ENCODE results near the gene MRLN. TPM values are rescaled to one million over a fixed set of nuclear protein-coding genes. Genes with fewer than 3 reads are reported as not detected.
"Not testable (repeated sequence)": the region's sequence is repeated elsewhere in the genome, so short reads cannot be mapped to it uniquely, and the experiment has no call there.

MRLN gene
- total RNA-seq: not detected

DNA sequence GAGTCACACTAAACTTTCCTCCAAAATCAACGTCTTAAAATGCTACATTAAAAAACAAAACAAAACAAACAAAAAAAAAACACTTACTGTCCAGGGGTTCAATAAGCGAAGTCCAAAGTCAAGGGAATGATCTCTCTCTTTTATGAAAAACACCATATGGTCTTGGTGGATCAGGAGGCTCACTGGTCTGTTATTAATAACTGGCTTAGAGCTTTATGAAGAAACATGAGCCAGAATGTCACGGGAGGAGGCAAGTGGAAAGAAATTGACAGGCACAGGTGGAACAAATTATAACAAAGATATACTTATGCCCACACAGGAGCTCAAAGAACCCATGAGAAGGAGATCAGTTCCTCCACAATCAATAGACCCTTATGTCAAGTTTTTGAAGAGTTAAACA, at the start of gene MRLN:
Gene MRLN, minus strand, starts transcription at position 189 of the 400 bp plus-strand sequence.
- WGBS, 2 donors: 52 to 60% methylated on average over 3 of the region's 3 CpGs
- DNase-seq (ENCODE audit: low spot score in 2 of 2): no peak
- H3K4me3 ChIP-seq (ENCODE audit: low read depth, poor library complexity, severe bottlenecking): no peak within 1 kb of the TSS
- intact Hi-C loops (cut with DNase I; ENCODE audit: low total_unique reads): no loop called here
- TF ChIP-seq, protein P1, sequence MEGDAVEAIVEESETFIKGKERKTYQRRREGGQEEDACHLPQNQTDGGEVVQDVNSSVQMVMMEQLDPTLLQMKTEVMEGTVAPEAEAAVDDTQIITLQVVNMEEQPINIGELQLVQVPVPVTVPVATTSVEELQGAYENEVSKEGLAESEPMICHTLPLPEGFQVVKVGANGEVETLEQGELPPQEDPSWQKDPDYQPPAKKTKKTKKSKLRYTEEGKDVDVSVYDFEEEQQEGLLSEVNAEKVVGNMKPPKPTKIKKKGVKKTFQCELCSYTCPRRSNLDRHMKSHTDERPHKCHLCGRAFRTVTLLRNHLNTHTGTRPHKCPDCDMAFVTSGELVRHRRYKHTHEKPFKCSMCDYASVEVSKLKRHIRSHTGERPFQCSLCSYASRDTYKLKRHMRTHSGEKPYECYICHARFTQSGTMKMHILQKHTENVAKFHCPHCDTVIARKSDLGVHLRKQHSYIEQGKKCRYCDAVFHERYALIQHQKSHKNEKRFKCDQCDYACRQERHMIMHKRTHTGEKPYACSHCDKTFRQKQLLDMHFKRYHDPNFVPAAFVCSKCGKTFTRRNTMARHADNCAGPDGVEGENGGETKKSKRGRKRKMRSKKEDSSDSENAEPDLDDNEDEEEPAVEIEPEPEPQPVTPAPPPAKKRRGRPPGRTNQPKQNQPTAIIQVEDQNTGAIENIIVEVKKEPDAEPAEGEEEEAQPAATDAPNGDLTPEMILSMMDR (IDR thresholded peaks at IDR 0.05): no peak
- no peak for TF ChIP-seq POLR2A (IDR thresholded peaks at IDR 0.05)

DNA sequence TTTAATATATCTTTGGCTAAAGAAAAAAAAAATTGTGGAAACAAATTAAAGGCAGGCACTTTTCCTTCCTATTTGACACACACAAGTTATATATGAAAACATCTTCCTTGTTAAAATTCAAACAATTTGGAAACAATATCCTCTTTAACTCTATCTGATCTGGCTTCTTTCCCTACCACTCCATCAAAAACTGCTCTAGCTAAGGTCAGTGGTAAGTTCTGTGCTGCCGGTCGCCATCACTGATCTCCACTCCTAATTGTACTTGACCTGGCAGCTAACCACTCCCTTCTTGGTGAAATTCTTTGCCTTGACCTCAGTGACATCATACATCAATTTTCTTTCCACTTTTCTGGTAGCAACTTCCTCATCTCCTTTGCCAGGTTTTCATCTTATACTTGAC, 47.9 kb upstream of the MRLN start:
- WGBS, 2 donors: 86 to 98% methylated on average over 2 of the region's 2 CpGs

GRCh38 chr10:59799421-59799820, 46.2 kb upstream of the MRLN start:
- no peak for DNase-seq (ENCODE audit: low spot score in 2 of 2)
- H3K4me3 ChIP-seq (ENCODE audit: low read depth, poor library complexity, severe bottlenecking): no peak overlapping the region
- no peak for TF ChIP-seq POLR2A (IDR thresholded peaks at IDR 0.05)
- WGBS, 2 donors: 83 to 89% methylated on average over 1 of the region's 1 CpG
- intact Hi-C loops (cut with DNase I; ENCODE audit: low total_unique reads): no loop called here

More for the DNA sequence above, 47.9 kb upstream of the MRLN start:
- DNase-seq (ENCODE audit: low spot score in 2 of 2): no peak
- intact Hi-C loops (cut with DNase I; ENCODE audit: low total_unique reads): loop anchor here (10.0 kb wide), 1 partner anchor 176 kb away; no protein-coding TSS in a partner anchor
- no peak for TF ChIP-seq POLR2A (IDR thresholded peaks at IDR 0.05)
- TF ChIP-seq, protein P1 (IDR thresholded peaks at IDR 0.05): no peak
- no peak overlapping the region for H3K4me3 ChIP-seq (ENCODE audit: low read depth, poor library complexity, severe bottlenecking)

DNA sequence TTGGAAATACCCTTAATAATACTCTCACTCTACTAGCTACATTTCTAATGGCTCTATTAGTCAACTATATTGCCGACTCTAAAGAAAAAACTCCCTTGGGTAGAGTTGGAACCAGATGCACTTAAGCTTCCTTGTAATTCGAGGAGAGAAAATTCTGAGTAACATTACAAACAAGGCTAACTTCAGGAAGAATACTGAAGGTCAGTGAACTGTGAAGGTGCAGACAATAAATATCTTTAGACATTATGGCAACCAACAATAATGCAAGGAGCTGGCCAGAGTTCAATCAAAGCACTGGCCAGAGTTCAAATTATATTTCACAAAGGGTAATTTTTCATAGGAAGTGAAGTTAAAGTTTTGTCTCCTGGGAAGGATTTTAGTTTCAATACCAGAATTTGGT, 40.7 kb upstream of the MRLN start:
- TF ChIP-seq, protein P1 (IDR thresholded peaks at IDR 0.05): no peak
- TF ChIP-seq POLR2A (IDR thresholded peaks at IDR 0.05): no peak
- no peak overlapping the region for H3K4me3 ChIP-seq (ENCODE audit: low read depth, poor library complexity, severe bottlenecking)
- DNase-seq (ENCODE audit: low spot score in 2 of 2): no peak
- 49 to 63% methylated on average over 2 of the region's 2 CpGs for WGBS, 2 donors
- intact Hi-C loops (cut with DNase I; ENCODE audit: low total_unique reads): no loop called here

GRCh38 chr10:59792812-59793211, 39.6 kb upstream of the MRLN start:
- TF ChIP-seq, protein P1 (IDR thresholded peaks at IDR 0.05): no peak
- no peak for TF ChIP-seq POLR2A (IDR thresholded peaks at IDR 0.05)
- H3K4me3 ChIP-seq (ENCODE audit: low read depth, poor library complexity, severe bottlenecking): no peak overlapping the region
- DNase-seq (ENCODE audit: low spot score in 2 of 2): no peak
- intact Hi-C loops (cut with DNase I; ENCODE audit: low total_unique reads): no loop called here
- 86 to 88% methylated on average over 13 of the region's 13 CpGs for WGBS, 2 donors

- WGBS, 2 donors: 73% methylated on average over 2 of the region's 2 CpGs
- no peak overlapping the region for H3K4me3 ChIP-seq (ENCODE audit: low read depth, poor library complexity, severe bottlenecking)
- intact Hi-C loops (cut with DNase I; ENCODE audit: low total_unique reads): no loop called here
- TF ChIP-seq POLR2A (IDR thresholded peaks at IDR 0.05): no peak
- TF ChIP-seq, protein P1 (IDR thresholded peaks at IDR 0.05): no peak
- no peak for DNase-seq (ENCODE audit: low spot score in 2 of 2)
These were observed 38.3 kb upstream of the MRLN start for GRCh38 chr10:59791601-59792000.

GRCh38 chr10:59790080-59790479, 36.8 kb upstream of the MRLN start:
- intact Hi-C loops (cut with DNase I; ENCODE audit: low total_unique reads); DNase-seq (ENCODE audit: low spot score in 2 of 2); H3K4me3 ChIP-seq (ENCODE audit: low read depth, poor library complexity, severe bottlenecking): not testable (repeated sequence)
- 45 to 56% methylated on average over 2 of the region's 2 CpGs for WGBS, 2 donors

DNA sequence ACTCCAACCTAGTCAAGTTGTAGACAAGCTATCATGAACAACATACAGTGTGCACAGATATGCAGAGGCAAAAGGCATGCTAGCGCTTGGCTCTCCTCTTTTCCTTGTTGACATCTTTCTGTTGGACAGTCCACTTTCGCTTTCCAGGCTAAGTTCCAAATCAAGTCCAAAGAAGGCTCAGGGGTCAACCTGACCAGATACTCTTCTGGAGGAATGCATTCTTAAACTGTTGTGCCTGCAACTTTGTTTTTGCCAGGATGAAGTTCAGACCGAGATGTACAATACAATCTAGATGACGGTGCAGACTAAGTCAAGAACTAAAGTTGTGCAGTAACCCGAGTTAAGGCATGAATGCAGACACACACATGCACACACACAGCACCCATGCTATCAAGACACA, 35.7 kb upstream of the MRLN start:
- H3K4me3 ChIP-seq (ENCODE audit: low read depth, poor library complexity, severe bottlenecking); intact Hi-C loops (cut with DNase I; ENCODE audit: low total_unique reads); DNase-seq (ENCODE audit: low spot score in 2 of 2): not testable (repeated sequence)
- 85 to 92% methylated on average over 5 of the region's 5 CpGs for WGBS, 2 donors

DNA sequence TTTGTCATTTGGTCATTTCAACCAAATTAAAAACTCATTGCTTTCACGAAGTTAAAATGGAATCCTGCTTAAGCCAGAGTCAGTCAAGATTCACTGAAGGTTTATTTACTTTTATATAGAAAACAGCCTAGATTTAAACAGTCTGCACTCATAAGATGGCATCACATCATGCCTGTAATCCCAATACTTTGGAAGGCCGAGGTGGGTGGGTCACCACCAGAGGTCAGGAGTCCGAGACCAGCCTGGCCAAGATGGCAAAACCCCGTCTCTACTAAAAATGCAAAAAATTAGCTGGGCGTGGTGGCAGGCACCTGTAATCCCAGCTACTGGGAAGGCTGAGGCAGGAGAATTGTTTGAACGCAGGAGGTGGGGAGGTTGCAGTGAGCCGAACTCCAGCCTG, 33.8 kb upstream of the MRLN start:
- DNase-seq (ENCODE audit: low spot score in 2 of 2); H3K4me3 ChIP-seq (ENCODE audit: low read depth, poor library complexity, severe bottlenecking); intact Hi-C loops (cut with DNase I; ENCODE audit: low total_unique reads): not testable (repeated sequence)
- WGBS, 2 donors: 87 to 88% methylated on average over 7 of the region's 7 CpGs

DNA sequence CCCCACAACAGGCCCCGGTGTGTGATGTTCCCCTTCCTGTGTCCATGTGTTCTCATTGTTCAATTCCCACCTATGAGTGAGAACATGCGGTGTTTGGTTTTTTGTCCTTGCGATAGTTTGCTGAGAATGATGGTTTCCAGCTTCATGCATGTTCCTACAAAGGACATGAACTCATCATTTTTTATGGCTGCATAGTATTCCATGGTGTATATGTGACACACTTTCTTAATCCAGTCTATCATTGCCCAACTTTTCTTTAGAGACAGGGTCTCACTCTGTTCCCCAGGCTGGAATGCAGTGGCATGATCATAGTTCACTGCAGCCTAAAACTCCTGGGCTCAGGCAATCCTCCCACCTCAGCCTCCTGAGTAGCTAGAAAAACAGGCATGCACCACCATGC, 32.2 kb upstream of the MRLN start:
- 95 to 96% methylated on average over 3 of the region's 3 CpGs for WGBS, 2 donors
- DNase-seq (ENCODE audit: low spot score in 2 of 2); intact Hi-C loops (cut with DNase I; ENCODE audit: low total_unique reads): not testable (repeated sequence)

More for the DNA sequence above, 32.2 kb upstream of the MRLN start:
- not testable (repeated sequence) for H3K4me3 ChIP-seq (ENCODE audit: low read depth, poor library complexity, severe bottlenecking)

Measured in lower leg skin (tissue), 4 donors.